ENCODE results near the gene AKAP12.

Gene AKAP12

DNA sequence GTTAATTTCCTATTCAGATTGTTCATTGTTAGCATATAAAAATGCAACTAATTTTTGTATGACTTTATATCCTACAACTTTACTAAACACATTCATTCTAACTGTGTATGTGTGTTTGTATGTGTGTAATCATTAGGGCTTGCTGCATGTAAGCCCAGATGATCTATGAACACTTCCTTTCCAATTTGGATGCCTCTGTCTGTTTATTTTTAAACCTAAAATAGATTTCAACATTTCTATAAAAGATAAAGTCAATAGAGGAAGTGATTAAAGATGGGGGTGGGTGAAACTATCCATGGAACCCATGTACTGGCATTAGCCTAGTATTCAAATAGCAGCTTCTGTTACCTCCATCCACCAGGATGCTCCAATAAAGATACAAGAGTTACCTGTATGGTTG, 15.7 kb upstream of the AKAP12 start:
- H3K4me3 ChIP-seq (ENCODE audit: low read depth, low read length) = no peak overlapping the region
- TF ChIP-seq, protein P1, sequence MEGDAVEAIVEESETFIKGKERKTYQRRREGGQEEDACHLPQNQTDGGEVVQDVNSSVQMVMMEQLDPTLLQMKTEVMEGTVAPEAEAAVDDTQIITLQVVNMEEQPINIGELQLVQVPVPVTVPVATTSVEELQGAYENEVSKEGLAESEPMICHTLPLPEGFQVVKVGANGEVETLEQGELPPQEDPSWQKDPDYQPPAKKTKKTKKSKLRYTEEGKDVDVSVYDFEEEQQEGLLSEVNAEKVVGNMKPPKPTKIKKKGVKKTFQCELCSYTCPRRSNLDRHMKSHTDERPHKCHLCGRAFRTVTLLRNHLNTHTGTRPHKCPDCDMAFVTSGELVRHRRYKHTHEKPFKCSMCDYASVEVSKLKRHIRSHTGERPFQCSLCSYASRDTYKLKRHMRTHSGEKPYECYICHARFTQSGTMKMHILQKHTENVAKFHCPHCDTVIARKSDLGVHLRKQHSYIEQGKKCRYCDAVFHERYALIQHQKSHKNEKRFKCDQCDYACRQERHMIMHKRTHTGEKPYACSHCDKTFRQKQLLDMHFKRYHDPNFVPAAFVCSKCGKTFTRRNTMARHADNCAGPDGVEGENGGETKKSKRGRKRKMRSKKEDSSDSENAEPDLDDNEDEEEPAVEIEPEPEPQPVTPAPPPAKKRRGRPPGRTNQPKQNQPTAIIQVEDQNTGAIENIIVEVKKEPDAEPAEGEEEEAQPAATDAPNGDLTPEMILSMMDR (conservative IDR thresholded peaks at IDR 0.05; ENCODE audit: low read depth, low read length) = no peak
- no peak for DNase-seq (ENCODE audit: low read depth)

DNA sequence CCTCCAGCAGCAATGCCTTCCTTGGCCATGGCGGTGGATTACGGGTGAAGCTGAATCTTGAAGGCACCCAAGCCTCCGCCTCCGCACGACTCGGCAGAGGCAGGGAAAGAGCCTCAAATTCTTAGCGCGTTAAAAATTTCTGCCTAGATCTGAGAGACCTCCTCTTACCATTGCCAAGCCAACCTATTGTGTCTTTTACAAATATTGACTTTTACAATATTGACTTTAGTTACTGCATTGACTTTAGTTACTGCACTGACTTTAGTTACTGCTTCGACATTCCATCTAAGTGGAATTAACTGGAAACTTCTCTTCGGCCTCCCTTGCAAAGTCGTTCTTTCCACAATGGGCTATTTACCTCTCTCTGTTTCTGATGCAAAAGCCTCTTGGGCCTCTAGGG, 13.8 kb upstream of the AKAP12 start:
- H3K4me3 ChIP-seq (ENCODE audit: low read depth, low read length) = no peak overlapping the region
- no peak for DNase-seq (ENCODE audit: low read depth)
- TF ChIP-seq, protein P1 (conservative IDR thresholded peaks at IDR 0.05; ENCODE audit: low read depth, low read length) = no peak

DNA sequence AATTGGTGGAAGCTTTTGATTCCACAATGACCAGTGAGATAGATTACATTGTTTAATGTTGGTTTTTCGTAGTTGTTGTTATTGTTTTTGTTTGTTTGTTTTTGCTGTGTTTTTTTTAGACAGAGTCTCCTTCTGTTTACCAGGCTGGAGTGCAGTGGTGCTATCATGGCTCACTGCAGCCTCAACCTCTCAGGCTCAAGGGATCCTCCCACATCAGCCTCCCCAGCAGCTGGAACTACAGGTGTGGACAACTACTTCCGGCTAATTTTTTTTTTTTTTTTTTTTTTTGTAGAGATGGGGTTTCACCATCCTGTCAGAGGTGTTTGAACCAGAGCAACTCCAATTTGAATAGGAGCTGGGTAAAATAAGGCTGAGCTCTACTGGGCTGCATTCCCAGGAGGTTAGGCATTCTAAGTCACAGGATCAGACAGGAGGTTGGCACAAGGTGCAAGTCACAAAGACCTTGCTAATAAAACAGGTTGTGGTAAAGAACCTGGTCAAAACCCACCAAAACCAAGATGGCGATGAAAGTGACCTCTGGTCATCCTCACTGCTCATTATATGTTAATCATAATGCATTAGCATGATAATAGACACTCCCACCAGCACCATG, 10.9 kb upstream of the AKAP12 start:
- no peak overlapping the region for H3K4me3 ChIP-seq (ENCODE audit: low read depth, low read length)
- TF ChIP-seq, protein P1 (conservative IDR thresholded peaks at IDR 0.05; ENCODE audit: low read depth, low read length) = no peak

DNA sequence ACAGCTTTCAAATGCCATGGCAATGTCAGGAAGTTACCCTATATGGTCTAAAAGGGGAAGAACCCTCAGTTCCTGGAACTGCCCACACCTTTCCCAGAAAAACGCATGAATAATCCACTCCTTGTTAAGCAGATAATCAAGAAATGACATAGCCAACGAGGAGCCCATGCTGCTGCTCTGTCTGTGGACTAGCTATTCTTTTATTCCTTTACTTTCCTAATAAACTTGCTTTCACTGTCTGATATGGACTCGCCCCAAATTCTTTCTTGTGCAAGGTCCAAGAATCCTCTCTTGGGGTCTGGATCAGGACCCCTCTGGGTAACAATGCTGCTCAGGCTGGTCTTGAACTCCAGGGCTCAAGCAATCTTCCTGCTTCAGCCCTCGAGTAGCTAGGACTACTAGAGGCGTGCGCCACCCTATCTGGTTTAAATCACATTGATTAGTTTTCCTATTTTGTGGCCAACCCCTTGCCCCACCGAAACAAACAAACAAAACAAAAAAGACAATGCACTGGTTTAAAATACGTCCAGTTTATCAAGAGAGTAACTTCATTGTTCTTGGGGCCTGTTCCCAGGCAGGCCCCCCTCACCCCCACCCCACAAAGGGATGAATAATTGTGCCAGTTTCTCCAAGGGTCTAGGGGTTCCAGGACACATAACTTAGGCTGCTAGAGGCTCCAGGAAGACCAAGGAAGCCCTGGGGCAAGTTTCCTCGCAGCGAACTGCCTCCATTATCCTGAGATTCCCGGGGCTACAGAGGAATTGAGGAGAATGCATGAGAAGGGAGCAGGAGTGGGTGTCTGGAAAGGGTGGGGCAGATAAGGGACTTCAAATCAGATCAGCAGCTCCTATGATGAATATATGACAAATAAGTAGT, 10.1 kb upstream of the AKAP12 start:
- DNase-seq (ENCODE audit: low read depth) = no peak
- TF ChIP-seq, protein P1 (conservative IDR thresholded peaks at IDR 0.05; ENCODE audit: low read depth, low read length) = no peak
- H3K4me3 ChIP-seq (ENCODE audit: low read depth, low read length) = no peak overlapping the region

More for the DNA sequence above, 10.9 kb upstream of the AKAP12 start:
- no peak for DNase-seq (ENCODE audit: low read depth)

DNA sequence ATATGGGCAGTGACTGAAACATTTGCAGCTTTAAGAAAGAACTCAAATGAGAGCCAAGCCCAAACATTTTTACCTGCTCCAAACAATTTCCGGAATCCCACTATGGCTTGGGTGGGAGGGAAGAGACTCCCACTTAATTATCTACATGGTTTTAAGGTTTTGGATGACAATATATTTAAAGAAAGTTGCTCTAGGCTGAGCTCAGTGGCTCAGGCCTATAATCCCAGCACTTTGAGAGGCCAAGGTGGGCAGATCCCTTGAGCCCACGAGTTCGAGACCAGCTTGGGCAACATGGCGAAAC, 9.5 kb upstream of the AKAP12 start:
- H3K4me3 ChIP-seq (ENCODE audit: low read depth, low read length) = no peak overlapping the region
- no peak for DNase-seq (ENCODE audit: low read depth)
- TF ChIP-seq, protein P1 (conservative IDR thresholded peaks at IDR 0.05; ENCODE audit: low read depth, low read length) = no peak

DNA sequence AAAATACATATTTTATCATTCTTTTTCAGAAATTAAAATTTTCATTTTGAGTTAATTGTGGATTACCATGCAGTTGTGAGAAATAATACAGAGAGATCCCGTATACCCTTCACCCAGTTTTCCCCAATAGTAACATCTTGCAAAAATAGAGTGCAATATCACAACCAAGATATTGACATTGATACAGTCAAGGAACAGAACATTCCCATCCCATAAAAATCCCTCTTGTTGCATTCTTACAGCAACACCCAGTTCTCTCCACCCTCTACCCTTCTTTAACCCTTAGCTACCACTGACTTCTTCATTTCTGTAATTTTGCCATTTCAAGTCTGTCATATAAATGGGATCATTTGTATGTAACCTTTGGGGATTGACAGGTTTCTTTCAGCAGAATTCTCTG, 6.9 kb upstream of the AKAP12 start:
- H3K4me3 ChIP-seq (ENCODE audit: low read depth, low read length) = no peak overlapping the region
- DNase-seq (ENCODE audit: low read depth) = no peak
- TF ChIP-seq, protein P1 (conservative IDR thresholded peaks at IDR 0.05; ENCODE audit: low read depth, low read length) = no peak

DNA sequence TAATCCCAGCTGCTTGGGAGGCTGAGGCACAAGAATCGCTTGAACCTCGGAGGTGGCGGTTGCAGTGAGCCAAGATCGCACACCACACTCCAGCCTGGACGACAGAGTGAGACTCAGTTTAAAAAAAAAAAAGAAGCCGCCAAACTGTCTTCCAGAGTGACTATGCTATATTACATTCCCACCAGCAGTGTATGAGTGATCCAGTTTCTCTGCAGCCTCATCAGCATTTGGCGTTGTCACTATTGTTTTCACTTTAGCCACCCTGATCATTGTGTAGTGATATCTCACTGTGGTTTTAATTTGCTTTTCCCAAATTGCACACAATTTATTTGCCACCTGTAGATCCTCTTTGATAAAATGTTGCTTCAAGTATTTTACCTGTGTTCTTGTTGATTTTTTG, 6.0 kb upstream of the AKAP12 start:
- no peak overlapping the region for H3K4me3 ChIP-seq (ENCODE audit: low read depth, low read length)
- DNase-seq (ENCODE audit: low read depth) = no peak
- TF ChIP-seq, protein P1 (conservative IDR thresholded peaks at IDR 0.05; ENCODE audit: low read depth, low read length) = no peak

Data from choroid plexus epithelial cell (primary cell).